Measurements from ENCODE around the gene CSTA. TPM values are rescaled to one million over a fixed set of nuclear protein-coding genes. Genes with fewer than 3 reads are reported as not detected.

The CSTA gene
- total and polyA plus RNA-seq, 8 donors: 4.6 to 1,479 (median 47.4) TPM; not detected in 4

- peaks cover 0 to 9% (median 2%) of the 10 kb centered on the region in 4 donors for H3K36me3 ChIP-seq
- no peak overlapping the region for H3K4me3 ChIP-seq
- DNase-seq: no peak
- no peaks in the 10 kb centered on the region for H3K9me3 ChIP-seq
- no peaks in the 10 kb centered on the region for H3K4me1 ChIP-seq
- H3K27ac ChIP-seq: no peak overlapping the region
- TF ChIP-seq POLR2AphosphoS5 (IDR thresholded peaks at IDR 0.05): no peak
- no peak for TF ChIP-seq POLR2A (IDR thresholded peaks at IDR 0.05)
- no peak for TF ChIP-seq CTCF (IDR thresholded peaks at IDR 0.05)
- TF ChIP-seq EP300 (IDR thresholded peaks at IDR 0.05): no peak
- intact Hi-C loops (cut with DNase I; ENCODE audit: low total_unique reads): no loop called here
- 58 to 72% (median 64%) methylated on average over 2 of the region's 2 CpGs for WGBS, 5 donors
- H3K27me3 ChIP-seq: no peaks in the 10 kb centered on the region
Observed at GRCh38 chr3:122353215-122353614, 28.2 kb downstream of the CSTA start.

GRCh38 chr3:122353893-122354401 lies 28.9 kb downstream of the CSTA start:
- H3K4me1 ChIP-seq: no peaks in the 10 kb centered on the region
- H3K27ac ChIP-seq: no peak overlapping the region
- H3K27me3 ChIP-seq: no peaks in the 10 kb centered on the region
- H3K36me3 ChIP-seq: peaks cover 0 to 17% (median 8%) of the 10 kb centered on the region in 4 donors
- no peak overlapping the region for H3K4me3 ChIP-seq
- TF ChIP-seq POLR2AphosphoS5 (IDR thresholded peaks at IDR 0.05): no peak
- intact Hi-C loops (cut with DNase I; ENCODE audit: low total_unique reads): no loop called here
- no peak for DNase-seq
- WGBS, 5 donors: 89 to 98% (median 96%) methylated on average over 1 of the region's 1 CpG
- H3K9me3 ChIP-seq: no peaks in the 10 kb centered on the region

- DNase-seq: no peak
- WGBS, 5 donors: 44 to 75% (median 65%) methylated on average over 4 of the region's 4 CpGs
- H3K9me3 ChIP-seq: no peaks in the 10 kb centered on the region
- no peak overlapping the region for H3K27ac ChIP-seq
- no peak overlapping the region for H3K4me3 ChIP-seq
- no peaks in the 10 kb centered on the region for H3K4me1 ChIP-seq
- no peaks in the 10 kb centered on the region for H3K27me3 ChIP-seq
- H3K36me3 ChIP-seq: peaks cover 0 to 20% (median 10%) of the 10 kb centered on the region in 4 donors
- TF ChIP-seq POLR2A (IDR thresholded peaks at IDR 0.05): no peak
- no peak for TF ChIP-seq EP300 (IDR thresholded peaks at IDR 0.05)
- no peak for TF ChIP-seq POLR2AphosphoS5 (IDR thresholded peaks at IDR 0.05)
- TF ChIP-seq CTCF (IDR thresholded peaks at IDR 0.05): no peak
- intact Hi-C loops (cut with DNase I; ENCODE audit: low total_unique reads): no loop called here
Observed at GRCh38 chr3:122355612-122356011, 30.6 kb downstream of the CSTA start.

GRCh38 chr3:122356402-122356801 lies 31.4 kb downstream of the CSTA start:
- DNase-seq: peak; percentile 67 to 76
- peak in 5 of 7 experiments; percentile 13 to 49 (median 33) for TF ChIP-seq CTCF (IDR thresholded peaks at IDR 0.05)
- TF ChIP-seq POLR2A (IDR thresholded peaks at IDR 0.05): no peak

More at GRCh38 chr3:122356402-122356801, 31.4 kb downstream of the CSTA start:
- no peaks in the 10 kb centered on the region for H3K4me1 ChIP-seq
- no peaks in the 10 kb centered on the region for H3K9me3 ChIP-seq
- no peaks in the 10 kb centered on the region for H3K27me3 ChIP-seq
- H3K4me3 ChIP-seq: no peak overlapping the region
- no peak overlapping the region for H3K27ac ChIP-seq
- H3K36me3 ChIP-seq: peaks cover 0 to 28% (median 17%) of the 10 kb centered on the region in 4 donors
- WGBS, 5 donors: 53 to 69% (median 64%) methylated on average over 4 of the region's 4 CpGs
- intact Hi-C loops (cut with DNase I; ENCODE audit: low total_unique reads): no loop called here

All from stomach (tissue), 9 donors.